DOHH2 (cell line): ENCODE data around the gene THEM4.

Source experiments
- H3F3A ChIP-seq: fragments of 200-600 bp; sonication (generic), shearing (Covaris generic); 2 replicates; pipeline ENCODE4 v1.6.0; 2016; ENCODE audit warnings: antibody characterized with exemption, mild to moderate bottlenecking; ENCODE audit not compliant: control insufficient read depth, insufficient read depth
- H3K27ac ChIP-seq: fragments of 200-600 bp; sonication (generic); 2 replicates; pipeline ENCODE4 v1.5.1; 2014; ENCODE audit warnings: low read depth, mild to moderate bottlenecking, low read length, moderate library complexity
- H3K27me3 ChIP-seq: fragments of 200-600 bp; sonication (generic); 2 replicates; pipeline ENCODE4 v1.6.1; 2014; ENCODE audit warnings: mild to moderate bottlenecking, low read length, mixed read lengths; ENCODE audit not compliant: control insufficient read depth
- H3K36me3 ChIP-seq: fragments of 200-600 bp; sonication (generic); 2 replicates; pipeline ENCODE4 v1.6.1; 2014; ENCODE audit warnings: mild to moderate bottlenecking, low read length, moderate library complexity, mixed read lengths; ENCODE audit not compliant: control insufficient read depth
- H3K4me1 ChIP-seq: fragments of 200-600 bp; sonication (generic); 2 replicates; pipeline ENCODE4 v1.6.1; 2014; ENCODE audit warnings: mild to moderate bottlenecking, low read length, mixed read lengths; ENCODE audit not compliant: control insufficient read depth
- H3K4me2 ChIP-seq: fragments of 200-600 bp; sonication (generic); 2 replicates; pipeline ENCODE4 v1.6.0; 2014; ENCODE audit warnings: mild to moderate bottlenecking, low read length, moderate library complexity
- H3K4me3 ChIP-seq: fragments of 200-600 bp; sonication (generic); 2 replicates; pipeline ENCODE4 v1.5.1; 2014; ENCODE audit warnings: mild to moderate bottlenecking, low read length, mixed read lengths
- H3K79me2 ChIP-seq: fragments of 200-600 bp; sonication (generic); 2 replicates; pipeline ENCODE4 v1.6.1; 2014; ENCODE audit warnings: mild to moderate bottlenecking, low read length, mixed read lengths; ENCODE audit not compliant: control insufficient read depth
- H3K9me2 ChIP-seq: fragments of 200-600 bp; sonication (generic); replicated peaks from 2 replicates; pipeline ENCODE4 v1.6.1; 2014; ENCODE audit warnings: mild to moderate bottlenecking, low read length, mixed read lengths; ENCODE audit not compliant: control insufficient read depth
- H3K9me3 ChIP-seq: fragments of 200-600 bp; sonication (generic); 2 replicates; pipeline ENCODE4 v1.6.1; 2014; ENCODE audit warnings: antibody characterized with exemption, low read length, mixed read lengths; ENCODE audit not compliant: control insufficient read depth, insufficient read depth
- H4K20me1 ChIP-seq: fragments of 200-600 bp; sonication (generic); 2 replicates; pipeline ENCODE4 v1.6.0; 2014; ENCODE audit warnings: low read depth, mild to moderate bottlenecking, antibody characterized with exemption, low read length, moderate library complexity; ENCODE audit not compliant: control insufficient read depth, insufficient read depth
- CTCF ChIP-seq: fragments of 200-600 bp; sonication (generic); IDR thresholded peaks from one replicate; pipeline ENCODE4 v1.5.1; 2014; ENCODE audit warnings: antibody characterized with exemption, mild to moderate bottlenecking, low read depth, low read length; ENCODE audit not compliant: poor library complexity, severe bottlenecking
- EZH2phosphoT487 ChIP-seq: fragments of 200-600 bp; sonication (generic); IDR thresholded peaks from 2 replicates; pipeline ENCODE4 v1.6.1; 2017; ENCODE audit warnings: borderline replicate concordance, mild to moderate bottlenecking, antibody characterized with exemption, low read length, moderate library complexity, mixed read lengths

THEM4 gene

DNA sequence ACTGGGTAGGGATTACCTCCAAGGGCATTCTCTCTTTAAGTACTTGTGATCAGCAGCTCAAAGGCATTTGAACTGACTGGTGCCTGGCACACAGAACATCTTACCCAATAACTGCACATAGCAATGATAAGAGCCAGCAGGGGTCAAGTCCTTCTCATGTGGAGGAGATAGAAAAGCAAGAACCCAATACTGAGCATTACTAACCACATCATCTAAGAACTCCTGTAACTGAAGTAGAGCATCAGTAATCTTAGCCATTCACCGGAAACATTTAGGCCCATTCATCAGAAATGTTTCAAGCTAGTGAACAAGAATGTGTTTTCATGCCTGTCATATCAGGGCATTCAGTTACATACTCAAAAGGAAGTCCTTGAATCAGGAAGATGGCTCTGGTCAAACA is 33.6 kb upstream of the THEM4 start:
- Histone ChIP-seq H3K9me2 (no peaks in the 10 kb centered on the region), H4K20me1 (no peaks in the 10 kb centered on the region), H3K36me3 (no peaks in the 10 kb centered on the region), H3K27ac (no peak overlapping the region), H3K4me2 (peak overlapping the region; percentile 12; the same call in 1 of the 2 replicates), H3K27me3 (no peaks in the 10 kb centered on the region), H3K9me3 (no peaks in the 10 kb centered on the region), H3K79me2 (no peaks in the 10 kb centered on the region), H3F3A (no peaks in the 10 kb centered on the region), H3K4me3 (no peak overlapping the region), H3K4me1 (peaks cover 82% of the 10 kb centered on the region)
- TF ChIP-seq EZH2phosphoT487 (no peak), CTCF (no peak)

GRCh38 chr1:151940541-151940940 is 31.2 kb upstream of the THEM4 start:
- H3K4me1 ChIP-seq, result peaks cover 73% of the 10 kb centered on the region
- no peaks in the 10 kb centered on the region for H3K9me3 ChIP-seq
- no peaks in the 10 kb centered on the region for H3K36me3 ChIP-seq
- no peaks in the 10 kb centered on the region for H3K9me2 ChIP-seq
- H3K4me2 ChIP-seq, result peak overlapping the region; percentile 53
- no peaks in the 10 kb centered on the region for H4K20me1 ChIP-seq
- H3K27ac ChIP-seq, result 0 out of 2 replicates have a peak overlapping the region, but pooled peaks have one; percentile 25
- H3K4me3 ChIP-seq, result no peak overlapping the region
- H3K27me3 ChIP-seq, result no peaks in the 10 kb centered on the region
- no peaks in the 10 kb centered on the region for H3K79me2 ChIP-seq
- no peaks in the 10 kb centered on the region for H3F3A ChIP-seq
- TF ChIP-seq CTCF (no peak), EZH2phosphoT487 (no peak)

- Histone ChIP-seq H3K4me2 (no peak overlapping the region), H3K36me3 (no peaks in the 10 kb centered on the region), H3K27ac (no peak overlapping the region), H3K79me2 (no peaks in the 10 kb centered on the region), H4K20me1 (no peaks in the 10 kb centered on the region), H3K4me1 (peaks cover 71% of the 10 kb centered on the region), H3F3A (no peaks in the 10 kb centered on the region), H3K9me3 (no peaks in the 10 kb centered on the region), H3K27me3 (no peaks in the 10 kb centered on the region), H3K9me2 (no peaks in the 10 kb centered on the region), H3K4me3 (no peak overlapping the region)
- TF ChIP-seq EZH2phosphoT487 (no peak), CTCF (no peak)
Measured at GRCh38 chr1:151939779-151940178, 30.5 kb upstream of the THEM4 start.

- H3K9me3 ChIP-seq, result no peaks in the 10 kb centered on the region
- H3K27ac ChIP-seq, result no peak overlapping the region
- H3K4me3 ChIP-seq, result no peak overlapping the region
- H3K27me3 ChIP-seq, result no peaks in the 10 kb centered on the region
- no peaks in the 10 kb centered on the region for H3K9me2 ChIP-seq
- no peaks in the 10 kb centered on the region for H3K79me2 ChIP-seq
- H3K4me1 ChIP-seq, result peaks cover 71% of the 10 kb centered on the region
- no peaks in the 10 kb centered on the region for H3F3A ChIP-seq
- no peak for TF ChIP-seq CTCF
- no peak for TF ChIP-seq EZH2phosphoT487
- H3K4me2 ChIP-seq, result no peak overlapping the region
- no peaks in the 10 kb centered on the region for H4K20me1 ChIP-seq
- no peaks in the 10 kb centered on the region for H3K36me3 ChIP-seq
Measured at GRCh38 chr1:151939141-151939540, 29.8 kb upstream of the THEM4 start.
